Measurements from ENCODE around the gene ATG16L2. TPM values are rescaled to one million over a fixed set of nuclear protein-coding genes. Genes with fewer than 3 reads are reported as not detected.

The ATG16L2 gene
- total and polyA plus RNA-seq, 10 of the 15 experiments (the other 5 are each of a cell fraction or from before 2014, with no cell fraction given): 1.9 to 67.7 (median 30.4) TPM

- TF ChIP-seq ZBTB11 (CRISPR knock-in tag; IDR thresholded peaks at IDR 0.05) (no peak), FOS (IDR thresholded peaks at IDR 0.05; ENCODE audit: borderline replicate concordance, extremely low read depth, insufficient read length) (no peak)
These were observed 61.9 kb downstream of the ATG16L2 start (continued) for GRCh38 chr11:72876147-72876546.

Small RNA genes lying within 50 kb of the gene (microRNA-seq; reads per million reads assigned to microRNA genes)
- not detected for gene MIR4692

Small RNA genes lying within 50 kb of the gene (small RNA-seq; reads per million reads assigned to genes)
- gene MIR4692 (not detected), gene RF00019 (not detected), gene RNU6-672P (not detected)

Other genes with a start within 250 kb of the ATG16L2 start
- gene PDE2A, start 140.0 kb upstream of the ATG16L2 start, total RNA-seq (2014; rRNA removed): 0.33 TPM in 1 of 2 replicates, not detected in the other
- 0.05 TPM in 1 of 2 replicates, not detected in the other for gene PDE2A, start 140.0 kb upstream of the ATG16L2 start, total RNA-seq (2014; rRNA removed; fragmentation: Illumina TruSeq; extraction: Trizol)
- 0.15 and 0.24 TPM in 2 replicates for gene PDE2A, start 140.0 kb upstream of the ATG16L2 start, total RNA-seq (2021)
- 0.06 and 0.11 TPM in 2 replicates for gene PDE2A, start 140.0 kb upstream of the ATG16L2 start, polyA plus RNA-seq (2011; rRNA removed)
- 0.10 TPM in 1 of 2 replicates, not detected in the other for gene PDE2A, start 140.0 kb upstream of the ATG16L2 start, polyA plus RNA-seq (2014; fragmentation: Illumina TruSeq; extraction: Trizol)
- gene PDE2A, start 140.0 kb upstream of the ATG16L2 start, polyA plus RNA-seq (2014; fragmentation: Nextera tagmentation; extraction: Ambion mirVana): not detected
- gene PDE2A, start 140.0 kb upstream of the ATG16L2 start, polyA plus RNA-seq (2014; rRNA removed): 0.06 TPM in 1 of 2 replicates, not detected in the other
- not detected for gene PDE2A, start 140.0 kb upstream of the ATG16L2 start, polyA plus RNA-seq (2016; fragmentation: Nextera tagmentation; extraction: Ambion mirVana)
- gene ARAP1, start 62.0 kb upstream of the ATG16L2 start, total RNA-seq (2014; rRNA removed): 48.4 and 54.3 TPM in 2 replicates
- 25.1 and 25.7 TPM in 2 replicates for gene ARAP1, start 62.0 kb upstream of the ATG16L2 start, total RNA-seq (2014; rRNA removed; fragmentation: Illumina TruSeq; extraction: Trizol)
- 91.5 and 102 TPM in 2 replicates for gene ARAP1, start 62.0 kb upstream of the ATG16L2 start, total RNA-seq (2021)
- gene ARAP1, start 62.0 kb upstream of the ATG16L2 start, polyA plus RNA-seq (2011; rRNA removed): 34.0 and 50.3 TPM in 2 replicates
- gene ARAP1, start 62.0 kb upstream of the ATG16L2 start, polyA plus RNA-seq (2014; fragmentation: Illumina TruSeq; extraction: Trizol): 14.7 and 29.2 TPM in 2 replicates
- under 1 TPM; 0.55 to 0.85 TPM for gene ARAP1, start 62.0 kb upstream of the ATG16L2 start, polyA plus RNA-seq (2014; fragmentation: Nextera tagmentation; extraction: Ambion mirVana)
- 58.8 and 64.9 TPM in 2 replicates for gene ARAP1, start 62.0 kb upstream of the ATG16L2 start, polyA plus RNA-seq (2014; rRNA removed)
- 10 to 100 TPM; 51.8 to 57.9 TPM for gene ARAP1, start 62.0 kb upstream of the ATG16L2 start, polyA plus RNA-seq (2016; fragmentation: Nextera tagmentation; extraction: Ambion mirVana)
- 29.0 and 29.3 TPM in 2 replicates for gene STARD10, start 20.4 kb upstream of the ATG16L2 start, total RNA-seq (2014; rRNA removed)
- 21.7 and 22.2 TPM in 2 replicates for gene STARD10, start 20.4 kb upstream of the ATG16L2 start, total RNA-seq (2014; rRNA removed; fragmentation: Illumina TruSeq; extraction: Trizol)
- gene STARD10, start 20.4 kb upstream of the ATG16L2 start, total RNA-seq (2021): 24.0 and 29.8 TPM in 2 replicates
- 28.0 and 43.2 TPM in 2 replicates for gene STARD10, start 20.4 kb upstream of the ATG16L2 start, polyA plus RNA-seq (2011; rRNA removed)
- gene STARD10, start 20.4 kb upstream of the ATG16L2 start, polyA plus RNA-seq (2014; fragmentation: Illumina TruSeq; extraction: Trizol): 23.7 and 24.4 TPM in 2 replicates
- under 1 TPM; 0.15 to 0.21 TPM for gene STARD10, start 20.4 kb upstream of the ATG16L2 start, polyA plus RNA-seq (2014; fragmentation: Nextera tagmentation; extraction: Ambion mirVana)
- gene STARD10, start 20.4 kb upstream of the ATG16L2 start, polyA plus RNA-seq (2014; rRNA removed): 27.8 and 36.3 TPM in 2 replicates
- gene STARD10, start 20.4 kb upstream of the ATG16L2 start, polyA plus RNA-seq (2016; fragmentation: Nextera tagmentation; extraction: Ambion mirVana): 10 to 100 TPM; 10.3 to 11.4 TPM